BLaER1 (cell line): ENCODE data around the gene SLC25A6.
"Not testable (repeated sequence)": the region's sequence is repeated elsewhere in the genome, so short reads cannot be mapped to it uniquely, and the experiment has no call there.

Source experiments
- H3K27ac ChIP-seq: shearing (Covaris generic); formaldehyde crosslinking; 2 replicates; pipeline ENCODE4 v1.8.1; 2022
- H3K27me3 ChIP-seq: shearing (Covaris generic); formaldehyde crosslinking; 2 replicates; pipeline ENCODE4 v1.8.1; 2022
- H3K36me3 ChIP-seq: shearing (Covaris generic); formaldehyde crosslinking; 2 replicates; pipeline ENCODE4 v1.8.1; 2022
- H3K4me1 ChIP-seq: shearing (Covaris generic); formaldehyde crosslinking; 2 replicates; pipeline ENCODE4 v1.8.1; 2022
- H3K4me2 ChIP-seq: shearing (Covaris generic); formaldehyde crosslinking; 2 replicates; pipeline ENCODE4 v1.8.1; 2022
- H3K4me3 ChIP-seq: shearing (Covaris generic); formaldehyde crosslinking; 2 replicates; pipeline ENCODE4 v1.8.1; 2022
- H3K9ac ChIP-seq: shearing (Covaris generic); formaldehyde crosslinking; 2 replicates; pipeline ENCODE4 v1.8.1; 2022
- H3K9me3 ChIP-seq: shearing (Covaris generic); formaldehyde crosslinking; 2 replicates; pipeline ENCODE4 v1.8.1; 2022
- H4K20me1 ChIP-seq: shearing (Covaris generic); formaldehyde crosslinking; 2 replicates; pipeline ENCODE4 v1.8.1; 2022
- Cebpa-rat ChIP-seq: shearing (Covaris generic); IDR thresholded peaks from 2 replicates; pipeline ENCODE4 v1.8.1; 2022

The SLC25A6 gene

GRCh38 chrX:1358793-1359476 lies 33.0 kb downstream of the SLC25A6 start:
- Histone ChIP-seq H3K27me3 (no peaks in the 10 kb centered on the region), H3K9ac (no peak overlapping the region), H3K9me3 (peaks cover 10% of the 10 kb centered on the region), H3K4me1 (peaks cover 8% of the 10 kb centered on the region), H3K36me3 (peaks cover 64% of the 10 kb centered on the region), H3K4me3 (no peak overlapping the region), H3K4me2 (no peak overlapping the region), H3K27ac (no peak overlapping the region), H4K20me1 (no peaks in the 10 kb centered on the region)
- no peak for TF ChIP-seq Cebpa-rat

GRCh38 chrX:1357993-1358392 lies 33.9 kb downstream of the SLC25A6 start:
- peaks cover 16% of the 10 kb centered on the region for H3K9me3 ChIP-seq
- H3K9ac ChIP-seq = no peak overlapping the region
- H3K4me2 ChIP-seq = no peak overlapping the region
- no peaks in the 10 kb centered on the region for H4K20me1 ChIP-seq
- H3K27ac ChIP-seq = no peak overlapping the region
- H3K36me3 ChIP-seq = peaks cover 65% of the 10 kb centered on the region
- H3K4me1 ChIP-seq = peaks cover 8% of the 10 kb centered on the region
- H3K27me3 ChIP-seq = no peaks in the 10 kb centered on the region
- TF ChIP-seq Cebpa-rat = no peak
- no peak overlapping the region for H3K4me3 ChIP-seq

GRCh38 chrX:1355131-1356046 lies 36.5 kb downstream of the SLC25A6 start:
- peak overlapping the region; percentile 70 for H3K27ac ChIP-seq
- no peak for TF ChIP-seq Cebpa-rat
- no peaks in the 10 kb centered on the region for H4K20me1 ChIP-seq
- H3K9ac ChIP-seq = no peak overlapping the region
- H3K4me3 ChIP-seq = no peak overlapping the region
- no peaks in the 10 kb centered on the region for H3K27me3 ChIP-seq
- peaks cover 8% of the 10 kb centered on the region for H3K4me1 ChIP-seq
- peaks cover 27% of the 10 kb centered on the region for H3K9me3 ChIP-seq
- peaks cover 61% of the 10 kb centered on the region for H3K36me3 ChIP-seq
- H3K4me2 ChIP-seq = peak overlapping the region; percentile 63

GRCh38 chrX:1354036-1355019 lies 37.6 kb downstream of the SLC25A6 start:
- TF ChIP-seq Cebpa-rat = no peak
- Histone ChIP-seq H4K20me1 (no peaks in the 10 kb centered on the region), H3K27me3 (no peaks in the 10 kb centered on the region), H3K36me3 (peaks cover 64% of the 10 kb centered on the region), H3K4me2 (no peak overlapping the region), H3K9ac (no peak overlapping the region), H3K4me1 (peaks cover 8% of the 10 kb centered on the region), H3K4me3 (no peak overlapping the region), H3K27ac (no peak overlapping the region), H3K9me3 (peaks cover 27% of the 10 kb centered on the region)

- peaks cover 8% of the 10 kb centered on the region for H3K4me1 ChIP-seq
- H3K36me3 ChIP-seq = peaks cover 55% of the 10 kb centered on the region
- no peak overlapping the region for H3K4me3 ChIP-seq
- no peaks in the 10 kb centered on the region for H4K20me1 ChIP-seq
- H3K9ac ChIP-seq = no peak overlapping the region
- H3K27ac ChIP-seq = no peak overlapping the region
- H3K4me2 ChIP-seq = no peak overlapping the region
- no peak for TF ChIP-seq Cebpa-rat
- peaks cover 17% of the 10 kb centered on the region for H3K9me3 ChIP-seq
- H3K27me3 ChIP-seq = no peaks in the 10 kb centered on the region
These were observed 39.8 kb downstream of the SLC25A6 start for GRCh38 chrX:1351981-1352714.

GRCh38 chrX:1349606-1350005 lies 42.3 kb downstream of the SLC25A6 start:
- not testable (repeated sequence) for H3K9ac ChIP-seq, H3K27ac ChIP-seq, H3K4me2 ChIP-seq, H3K27me3 ChIP-seq, H3K4me1 ChIP-seq, H3K4me3 ChIP-seq, H4K20me1 ChIP-seq
- peaks cover 17% of the 10 kb centered on the region for H3K9me3 ChIP-seq
- H3K36me3 ChIP-seq = peaks cover 63% of the 10 kb centered on the region

- H3K4me2 ChIP-seq = no peak overlapping the region
- peaks cover 6% of the 10 kb centered on the region; the same call in 1 of the 2 replicates for H3K4me1 ChIP-seq
- H4K20me1 ChIP-seq = no peaks in the 10 kb centered on the region
- H3K9me3 ChIP-seq = peaks cover 17% of the 10 kb centered on the region
- H3K36me3 ChIP-seq = peaks cover 69% of the 10 kb centered on the region
- H3K27me3 ChIP-seq = no peaks in the 10 kb centered on the region
- H3K9ac ChIP-seq = no peak overlapping the region
- no peak overlapping the region for H3K4me3 ChIP-seq
- TF ChIP-seq Cebpa-rat = no peak
- H3K27ac ChIP-seq = no peak overlapping the region
These were observed 50.2 kb downstream of the SLC25A6 start for GRCh38 chrX:1341545-1342184.

GRCh38 chrX:1336948-1337779 lies 54.7 kb downstream of the SLC25A6 start:
- Histone ChIP-seq H3K4me2 (peak overlapping the region; percentile 87), H3K4me3 (peak overlapping the region; percentile 67), H3K27me3 (no peaks in the 10 kb centered on the region), H4K20me1 (no peaks in the 10 kb centered on the region), H3K36me3 (peaks cover 37% of the 10 kb centered on the region), H3K27ac (peak overlapping the region; percentile 78), H3K9me3 (peaks cover 17% of the 10 kb centered on the region), H3K4me1 (peaks cover 49% of the 10 kb centered on the region), H3K9ac (peak overlapping the region; percentile 77)
- no peak for TF ChIP-seq Cebpa-rat
